K562 (cell line): ENCODE measurements around the gene NUP35. TPM values are rescaled to one million over a fixed set of nuclear protein-coding genes. Genes with fewer than 3 reads are reported as not detected.

Experiments
- ATAC-seq: fragments of 200-7000 bp; cut with Tn5 transposase; 3 replicates; pipeline ENCODE4 v1.9.1; 2020; ENCODE audit warnings: moderate library complexity
- BruUV-seq: library from RNA; stranded (reverse); fragments of 400-500 nt; replicated peaks from 2 replicates; lab custom pipeline; 2021; lab: Mats Ljungman, UMichigan
- CTCF ChIA-PET: fragments of 300-600 bp; formaldehyde crosslinking; extraction: SDS; loops from one replicate; lab custom pipeline; 2021; ENCODE audit warnings: low intra/inter-chr PET ratio; lab: Yijun Ruan, JAX
- POLR2A ChIA-PET: fragments of 300-600, 350-650 bp; sonication (Branson Sonifier 250); formaldehyde crosslinking; extraction: SDS; loops from one replicate; lab custom pipeline; 2021; ENCODE audit warnings: antibody characterized with exemption, inconsistent platforms; lab: Yijun Ruan, JAX
- DNase-seq, 4 experiments: peaks; one replicate each; pipeline versions ENCODE4 v3.0.0 to v3.0.0-alpha.2; 2011 to 2018; ENCODE audit warnings: low spot score in 3 of 4, mixed read lengths in 3 of 4; ENCODE audit errors: extremely low read depth in 1 of 4
- FAIRE-seq: peaks from 2 replicates; lab custom pipeline; 2011; peaks lifted over from hg19 to GRCh38; lab: Jason Lieb, UNC
- H2AFZ ChIP-seq: 2 replicates; pipeline ENCODE4 v1.6.0; 2011; ENCODE audit warnings: low read depth, low read length, control low read depth, inconsistent platforms
- H3K27ac ChIP-seq: fragments of 200-600 bp; 3 replicates; pipeline ENCODE4 v1.8.0; 2011; ENCODE audit warnings: low read depth, mild to moderate bottlenecking, control low read depth, inconsistent platforms, low read length, moderate library complexity, mixed read lengths; ENCODE audit errors: extremely low read depth
- H3K27me3 ChIP-seq, 2 experiments: fragments of 300-600 bp in 1 of 2; 2 replicates in 1 of 2; 3 replicates in 1 of 2; pipeline versions ENCODE4 v1.6.0 to v1.8.0; 2011; ENCODE audit warnings: inconsistent platforms in 2 of 2, low read length in 2 of 2, mild to moderate bottlenecking in 1 of 2, mixed read lengths in 1 of 2, moderate library complexity in 1 of 2; ENCODE audit not compliant: control insufficient read depth in 2 of 2, insufficient read depth in 2 of 2
- H3K36me3 ChIP-seq: fragments of 300-600 bp; 3 replicates; pipeline ENCODE4 v1.8.0; 2011; ENCODE audit warnings: mild to moderate bottlenecking, low read length, inconsistent platforms; ENCODE audit not compliant: control insufficient read depth, insufficient read depth
- H3K4me1 ChIP-seq, 2 experiments: fragments of 200-600 bp in 1 of 2; replicated peaks in 1 of 2; 2 replicates in 1 of 2; 3 replicates in 1 of 2; pipeline versions ENCODE4 v1.5.1 to v1.8.0; 2011; ENCODE audit warnings: inconsistent platforms in 2 of 2, low read length in 2 of 2, mild to moderate bottlenecking in 1 of 2, mixed read lengths in 1 of 2, moderate library complexity in 1 of 2; ENCODE audit not compliant: control insufficient read depth in 2 of 2, insufficient read depth in 2 of 2
- H3K4me2 ChIP-seq: 2 replicates; pipeline ENCODE4 v1.6.1; 2011; ENCODE audit warnings: low read length, control low read depth, inconsistent platforms, mixed read lengths; ENCODE audit not compliant: insufficient read depth
- H3K4me3 ChIP-seq: fragments of 200-600 bp; sonication (generic), shearing (Covaris generic); 2 replicates; pipeline ENCODE4 v1.5.1; 2016; ENCODE audit warnings: control low read depth, inconsistent platforms
- H3K79me2 ChIP-seq: fragments of 200-600 bp; 3 replicates; pipeline ENCODE4 v1.8.0; 2011; ENCODE audit warnings: low read length, inconsistent platforms; ENCODE audit not compliant: control insufficient read depth, insufficient read depth
- H3K9ac ChIP-seq, 2 experiments: 2 replicates each; pipeline versions ENCODE4 v1.6.0 to v1.6.1; 2011; ENCODE audit warnings: low read depth in 2 of 2, low read length in 2 of 2, control low read depth in 1 of 2, inconsistent platforms in 1 of 2, mild to moderate bottlenecking in 1 of 2, mixed read lengths in 1 of 2; ENCODE audit not compliant: insufficient read depth in 1 of 2
- H3K9me1 ChIP-seq: one replicate; pipeline ENCODE4 v1.6.0; 2011; ENCODE audit warnings: inconsistent platforms, mild to moderate bottlenecking, low read length, moderate library complexity; ENCODE audit not compliant: control insufficient read depth, insufficient read depth
- H3K9me3 ChIP-seq: replicated peaks from 2 replicates; pipeline ENCODE4 v1.5.1; 2011; ENCODE audit warnings: low read depth, low read length, inconsistent platforms; ENCODE audit not compliant: control insufficient read depth, insufficient read depth
- H4K20me1 ChIP-seq: replicated peaks from 2 replicates; pipeline ENCODE4 v1.6.1; 2011; ENCODE audit warnings: low read length, inconsistent platforms, mixed read lengths; ENCODE audit not compliant: control insufficient read depth, insufficient read depth
- ERF ChIP-seq: fragments of 450-650 bp; formaldehyde crosslinking; IDR thresholded peaks from 2 replicates; pipeline ENCODE4 v1.4.0; 2020; ENCODE audit warnings: mild to moderate bottlenecking, mixed read lengths
- HDAC1 ChIP-seq, 2 experiments: fragments of 450-650 bp; IDR thresholded peaks; 2 replicates each; pipeline ENCODE4 v1.6.1; 2016 to 2017; ENCODE audit warnings: inconsistent platforms in 1 of 2, mild to moderate bottlenecking in 1 of 2, moderate library complexity in 1 of 2
- L3MBTL2 ChIP-seq: fragments of 450-650 bp; IDR thresholded peaks from 2 replicates; pipeline ENCODE4 v1.6.1; 2016; ENCODE audit warnings: mild to moderate bottlenecking, moderate library complexity
- LEF1 ChIP-seq: fragments of 450-650 bp; IDR thresholded peaks from 2 replicates; pipeline ENCODE4 v1.6.1; 2016; ENCODE audit warnings: mild to moderate bottlenecking
- NONO ChIP-seq, 2 experiments: fragments of 200-400 bp in 1 of 2; fragments of 450-650 bp in 1 of 2; formaldehyde crosslinking in 1 of 2; IDR thresholded peaks; 2 replicates each; pipeline ENCODE4 v1.6.1; 2017; ENCODE audit warnings: low read depth in 2 of 2, mild to moderate bottlenecking in 2 of 2, moderate library complexity in 2 of 2, low read length in 1 of 2
- NR2C2 ChIP-seq, 2 experiments: fragments of 200-800 bp in 1 of 2; sonication (Bioruptor generic) in 1 of 2; sonication (generic) in 1 of 2; formaldehyde crosslinking in 1 of 2; IDR thresholded peaks; 2 replicates each; pipeline versions ENCODE4 v1.6.1 to v1.8.0; 2016 to 2022; ENCODE audit warnings: mild to moderate bottlenecking in 1 of 2, missing compliant biosample characterization in 1 of 2, missing genetic modification characterization in 1 of 2, missing genetic modification reagents in 1 of 2
- TBP ChIP-seq: optimal IDR thresholded peaks from 2 replicates; pipeline ENCODE3; 2011; ENCODE audit warnings: low read depth, low read length, improper control_type of control experiment
- WGBS: fragments of 100-300 bp; shearing (Covaris generic); methylation state at CpG from one replicate; pipeline ENCODE4 v1.1.6; 2016; ENCODE audit warnings: low coverage, mixed read lengths; ENCODE audit not compliant: insufficient coverage; ENCODE audit errors: missing lambda C conversion rate; 5-methylcytosine and 5-hydroxymethylcytosine counted together
- in situ Hi-C: fragments of 300-500 bp; cut with MboI; formaldehyde crosslinking; loops from 4 replicates; pipeline ENCODE4 v1.15.0; 2018; ENCODE audit warnings: inconsistent platforms, mixed read lengths
- intact Hi-C: fragments of 100-400 bp; cut with micrococcal nuclease; formaldehyde crosslinking; loops from 2 replicates; pipeline ENCODE4 v1.14.2; 2022
- polyA plus RNA-seq, 8 experiments: library from polyadenylated mRNA; depleted of rRNA in 4 of 8; stranded (reverse) in 5 of 8; unstranded in 3 of 8; fragments of >200 nt; fragmentation: Nextera tagmentation in 2 of 8; fragmentation: Illumina TruSeq in 1 of 8; extraction: Ambion mirVana in 2 of 8; extraction: Trizol in 1 of 8; gene quantifications; 2 replicates each; pipeline versions ENCODE4 v1.2.1 to v1.2.3, GENCODE V29; 2011 to 2014; ENCODE audit warnings: inconsistent platforms in 1 of 8, missing spikeins in 1 of 8
- total RNA-seq, 7 experiments: library from RNA; depleted of rRNA in 6 of 7; stranded (reverse); fragments of >200 nt in 6 of 7; fragmentation: Illumina TruSeq in 2 of 7; extraction: Trizol in 2 of 7; gene quantifications; 2 replicates each; pipeline versions ENCODE4 v1.2.1 to v1.2.3, GENCODE V29; 2011 to 2021; ENCODE audit warnings: low replicate concordance in 1 of 7
- TF ChIP-seq, protein P1 (sequence below), 2 experiments: fragments of 450-650 bp; IDR thresholded peaks; 2 replicates each; pipeline ENCODE4 v1.6.1; 2016; ENCODE audit warnings: mild to moderate bottlenecking in 2 of 2, borderline replicate concordance in 1 of 2, low read depth in 1 of 2, moderate library complexity in 1 of 2
- TF ChIP-seq, protein P2 (sequence below): fragments of 450-650 bp; IDR thresholded peaks from 2 replicates; pipeline ENCODE4 v1.7.1; 2018; ENCODE audit warnings: mild to moderate bottlenecking, low read depth; ENCODE audit not compliant: partially characterized antibody

Gene NUP35
- total and polyA plus RNA-seq, 9 of the 15 experiments (the other 6 are each of a cell fraction or from before 2014, with no cell fraction given): 24.5 to 78.2 (median 51.1) TPM

DNA sequence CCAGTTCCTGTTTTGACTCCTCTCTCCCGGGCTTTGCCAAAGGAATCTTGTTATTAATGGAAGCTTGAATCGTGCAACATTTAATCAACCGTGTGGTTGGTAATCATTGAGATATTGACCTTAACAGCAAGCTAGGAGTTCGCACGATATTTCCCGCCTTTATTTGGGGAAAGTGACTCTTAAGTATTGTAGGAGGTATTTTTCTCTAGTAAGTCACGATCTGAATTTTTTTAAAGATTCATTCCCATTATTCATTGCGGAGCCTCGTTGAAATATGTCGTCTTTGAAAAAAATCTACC, 663 bp downstream of the NUP35 start:
- WGBS: 0% methylated on average over 10 of the region's 10 CpGs
- no TSS peak for BruUV-seq
- Histone ChIP-seq H3K9me1 (no peaks in the 10 kb centered on the region), H3K4me2 (peak overlapping the region; percentile 91), H3K79me2 (peaks cover 57% of the 10 kb centered on the region), H3K4me1 (peaks cover 6 to 9% of the 10 kb centered on the region in 2 experiments; a peak in 2 of 5 replicates), H3K36me3 (peaks cover 19% of the 10 kb centered on the region), H2AFZ (peak overlapping the region; percentile 97), H3K9me3 (no peaks in the 10 kb centered on the region), H3K27me3 (no peaks in the 10 kb centered on the region), H4K20me1 (no peaks in the 10 kb centered on the region; the same call in 1 of the 2 replicates), H3K27ac (peak overlapping the region; percentile 89), H3K4me3 (peak overlapping the region; percentile 54), H3K9ac (peak overlapping the region; percentile 88 to 98)
- CTCF ChIA-PET: no interaction called here
- no peak for ATAC-seq
- in situ Hi-C loops: no loop called here
- intact Hi-C loops: loop anchor here (1.0 to 2.0 kb wide), 2 partner anchors 47 to 88 kb away; partner anchors contain the start of gene DUSP19
- POLR2A ChIA-PET: interaction anchor here (0.9 to 4.3 kb wide), 7 partner anchors 11 to 115 kb away, joined by 3 to 31 read pairs (median 5); no protein-coding TSS in a partner anchor
- FAIRE-seq: no peak
- no peak for DNase-seq
- TF ChIP-seq NONO (IDR thresholded peaks at IDR 0.05; ENCODE audit: low read depth in 2 of 2, low read length in 1 of 2) (0 out of 4 replicates have a peak, but pooled peaks of 1 of the 2 experiments have one; percentile 7), LEF1 (0 out of 2 replicates have a peak, but pooled peaks have one; percentile 15), L3MBTL2 (peak; percentile 43; the same call in 1 of the 2 replicates), NR2C2 (CRISPR knock-in tag; IDR thresholded peaks at IDR 0.05) (0 out of 2 replicates have a peak, but pooled peaks have one; percentile 11), NR2C2 (tag; IDR thresholded peaks at IDR 0.05) (no peak), TBP (no peak), HDAC1 (IDR thresholded peaks at IDR 0.05) (peak; percentile 9 to 71; a peak in 2 of 4 replicates), ERF (CRISPR knock-in tag) (0 out of 2 replicates have a peak, but pooled peaks have one; percentile 5)
- TF ChIP-seq, protein P1, sequence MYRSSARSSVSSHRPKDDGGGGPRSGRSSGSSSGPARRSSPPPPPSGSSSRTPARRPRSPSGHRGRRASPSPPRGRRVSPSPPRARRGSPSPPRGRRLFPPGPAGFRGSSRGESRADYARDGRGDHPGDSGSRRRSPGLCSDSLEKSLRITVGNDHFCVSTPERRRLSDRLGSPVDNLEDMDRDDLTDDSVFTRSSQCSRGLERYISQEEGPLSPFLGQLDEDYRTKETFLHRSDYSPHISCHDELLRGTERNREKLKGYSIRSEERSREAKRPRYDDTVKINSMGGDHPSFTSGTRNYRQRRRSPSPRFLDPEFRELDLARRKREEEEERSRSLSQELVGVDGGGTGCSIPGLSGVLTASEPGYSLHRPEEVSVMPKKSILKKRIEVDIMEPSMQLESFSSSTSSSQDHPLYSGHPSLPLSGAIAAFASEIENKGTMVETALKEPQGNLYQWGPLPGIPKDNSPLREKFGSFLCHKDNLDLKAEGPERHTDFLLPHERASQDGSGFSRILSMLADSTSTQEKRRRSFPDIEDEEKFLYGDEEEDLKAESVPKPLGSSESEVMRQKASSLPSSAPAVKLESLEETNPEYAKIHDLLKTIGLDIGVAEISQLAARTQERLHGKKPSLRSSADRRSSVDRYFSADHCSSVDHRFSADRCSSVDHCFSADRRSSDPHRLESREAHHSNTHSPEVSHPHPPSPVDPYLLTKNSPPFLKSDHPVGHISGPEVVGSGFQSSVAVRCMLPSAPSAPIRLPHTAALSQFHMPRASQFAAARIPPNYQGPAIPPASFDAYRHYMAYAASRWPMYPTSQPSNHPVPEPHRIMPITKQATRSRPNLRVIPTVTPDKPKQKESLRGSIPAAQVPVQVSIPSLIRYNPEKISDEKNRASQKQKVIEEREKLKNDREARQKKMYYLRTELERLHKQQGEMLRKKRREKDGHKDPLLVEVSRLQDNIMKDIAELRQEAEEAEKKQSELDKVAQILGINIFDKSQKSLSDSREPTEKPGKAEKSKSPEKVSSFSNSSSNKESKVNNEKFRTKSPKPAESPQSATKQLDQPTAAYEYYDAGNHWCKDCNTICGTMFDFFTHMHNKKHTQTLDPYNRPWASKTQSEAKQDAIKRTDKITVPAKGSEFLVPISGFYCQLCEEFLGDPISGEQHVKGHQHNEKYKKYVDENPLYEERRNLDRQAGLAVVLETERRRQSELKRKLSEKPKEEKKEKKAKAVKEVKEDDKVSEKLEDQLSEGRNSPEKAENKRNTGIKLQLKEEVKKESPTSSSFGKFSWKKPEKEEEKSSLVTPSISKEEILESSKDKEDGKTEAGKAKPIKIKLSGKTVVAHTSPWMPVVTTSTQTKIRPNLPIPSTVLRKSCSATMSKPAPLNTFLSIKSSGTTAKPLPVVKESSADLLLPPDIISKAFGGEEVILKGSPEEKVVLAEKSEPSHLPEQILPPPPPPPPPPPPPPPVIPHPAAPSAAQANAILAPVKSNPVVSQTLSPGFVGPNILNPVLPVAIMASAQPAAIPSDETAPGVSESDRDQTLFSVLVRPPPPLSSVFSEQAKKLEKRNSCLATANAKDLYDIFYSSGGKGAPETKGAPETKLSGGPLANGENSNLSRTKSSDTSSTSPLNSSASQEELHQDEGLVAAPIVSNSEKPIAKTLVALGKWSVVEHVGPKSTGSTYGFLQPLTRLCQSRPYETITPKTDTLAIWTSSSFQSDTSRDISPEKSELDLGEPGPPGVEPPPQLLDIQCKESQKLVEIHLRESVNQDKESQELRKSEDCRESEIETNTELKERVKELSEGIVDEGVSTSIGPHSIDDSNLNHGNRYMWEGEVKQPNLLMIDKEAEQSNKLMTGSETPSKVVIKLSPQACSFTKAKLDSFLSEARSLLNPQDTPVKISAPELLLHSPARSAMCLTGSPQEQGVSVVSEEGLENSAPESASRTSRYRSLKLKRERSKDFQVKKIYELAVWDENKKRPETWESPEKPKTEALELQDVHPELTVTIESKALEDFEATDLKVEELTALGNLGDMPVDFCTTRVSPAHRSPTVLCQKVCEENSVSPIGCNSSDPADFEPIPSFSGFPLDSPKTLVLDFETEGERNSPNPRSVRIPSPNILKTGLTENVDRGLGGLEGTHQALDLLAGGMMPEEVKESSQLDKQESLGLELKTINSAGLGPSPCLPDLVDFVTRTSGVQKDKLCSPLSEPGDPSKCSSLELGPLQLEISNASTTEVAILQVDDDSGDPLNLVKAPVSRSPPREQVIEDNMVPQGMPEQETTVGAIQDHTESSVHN (IDR thresholded peaks at IDR 0.05; ENCODE audit: borderline replicate concordance in 1 of 2, low read depth in 1 of 2): 0 out of 4 replicates have a peak, but pooled peaks of 1 of the 2 experiments have one; percentile 5
- TF ChIP-seq, protein P2, sequence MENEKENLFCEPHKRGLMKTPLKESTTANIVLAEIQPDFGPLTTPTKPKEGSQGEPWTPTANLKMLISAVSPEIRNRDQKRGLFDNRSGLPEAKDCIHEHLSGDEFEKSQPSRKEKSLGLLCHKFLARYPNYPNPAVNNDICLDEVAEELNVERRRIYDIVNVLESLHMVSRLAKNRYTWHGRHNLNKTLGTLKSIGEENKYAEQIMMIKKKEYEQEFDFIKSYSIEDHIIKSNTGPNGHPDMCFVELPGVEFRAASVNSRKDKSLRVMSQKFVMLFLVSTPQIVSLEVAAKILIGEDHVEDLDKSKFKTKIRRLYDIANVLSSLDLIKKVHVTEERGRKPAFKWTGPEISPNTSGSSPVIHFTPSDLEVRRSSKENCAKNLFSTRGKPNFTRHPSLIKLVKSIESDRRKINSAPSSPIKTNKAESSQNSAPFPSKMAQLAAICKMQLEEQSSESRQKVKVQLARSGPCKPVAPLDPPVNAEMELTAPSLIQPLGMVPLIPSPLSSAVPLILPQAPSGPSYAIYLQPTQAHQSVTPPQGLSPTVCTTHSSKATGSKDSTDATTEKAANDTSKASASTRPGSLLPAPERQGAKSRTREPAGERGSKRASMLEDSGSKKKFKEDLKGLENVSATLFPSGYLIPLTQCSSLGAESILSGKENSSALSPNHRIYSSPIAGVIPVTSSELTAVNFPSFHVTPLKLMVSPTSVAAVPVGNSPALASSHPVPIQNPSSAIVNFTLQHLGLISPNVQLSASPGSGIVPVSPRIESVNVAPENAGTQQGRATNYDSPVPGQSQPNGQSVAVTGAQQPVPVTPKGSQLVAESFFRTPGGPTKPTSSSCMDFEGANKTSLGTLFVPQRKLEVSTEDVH: peak; percentile 83
